Calu3 (cell line): ENCODE data around the gene SMG7. TPM values are rescaled to one million over a fixed set of nuclear protein-coding genes. Genes with fewer than 3 reads are reported as not detected.

Source experiments
- BruUV-seq: library from RNA; stranded (reverse); fragments of 400-500 nt; replicated peaks from 2 replicates; lab custom pipeline; 2021; lab: Mats Ljungman, UMichigan
- CTCF ChIA-PET: fragments of 300-600 bp; sonication (Branson Sonifier 250); formaldehyde crosslinking; loops from one replicate; lab custom pipeline; 2022; ENCODE audit warnings: antibody characterized with exemption; lab: Charles Lee
- DNase-seq: peaks from one replicate; pipeline ENCODE4 v3.0.0; 2022
- H3K27ac Mint-ChIP-seq: one replicate; pipeline ENCODE4 v1.8.0; 2022; ENCODE audit warnings: mixed read lengths; ENCODE audit not compliant: unreplicated experiment
- H3K27me3 Mint-ChIP-seq: one replicate; pipeline ENCODE4 v1.8.0; 2022; ENCODE audit warnings: mixed read lengths; ENCODE audit not compliant: unreplicated experiment
- H3K36me3 Mint-ChIP-seq: one replicate; pipeline ENCODE4 v1.8.0; 2022; ENCODE audit warnings: mild to moderate bottlenecking, moderate library complexity, mixed read lengths; ENCODE audit not compliant: insufficient read depth, unreplicated experiment
- H3K4me1 Mint-ChIP-seq: one replicate; pipeline ENCODE4 v1.8.0; 2022; ENCODE audit warnings: mild to moderate bottlenecking, low read depth, mixed read lengths; ENCODE audit not compliant: unreplicated experiment
- H3K4me3 Mint-ChIP-seq: one replicate; pipeline ENCODE4 v1.8.0; 2022; ENCODE audit warnings: mild to moderate bottlenecking, low read depth, moderate library complexity, mixed read lengths; ENCODE audit not compliant: unreplicated experiment
- H3K9me3 Mint-ChIP-seq: one replicate; pipeline ENCODE4 v1.8.0; 2022; ENCODE audit warnings: low read depth, mixed read lengths; ENCODE audit not compliant: unreplicated experiment
- intact Hi-C: fragments of 100-400 bp; cut with micrococcal nuclease; formaldehyde crosslinking; loops from one replicate; pipeline ENCODE4 v1.10.0; 2022; ENCODE audit not compliant: unreplicated experiment
- total RNA-seq: library from RNA; stranded (reverse); gene quantifications from 2 replicates; pipeline ENCODE4 v1.2.3, GENCODE V29; 2022
- TF ChIP-seq, protein P1 (sequence below): fragments of 200-600 bp; IDR thresholded peaks from one replicate; pipeline ENCODE4 v1.8.0; 2022; ENCODE audit warnings: antibody characterized with exemption; ENCODE audit not compliant: unreplicated experiment

SMG7 gene
- total RNA-seq, 1 experiment from 2014 or later: 96.3 TPM

DNA sequence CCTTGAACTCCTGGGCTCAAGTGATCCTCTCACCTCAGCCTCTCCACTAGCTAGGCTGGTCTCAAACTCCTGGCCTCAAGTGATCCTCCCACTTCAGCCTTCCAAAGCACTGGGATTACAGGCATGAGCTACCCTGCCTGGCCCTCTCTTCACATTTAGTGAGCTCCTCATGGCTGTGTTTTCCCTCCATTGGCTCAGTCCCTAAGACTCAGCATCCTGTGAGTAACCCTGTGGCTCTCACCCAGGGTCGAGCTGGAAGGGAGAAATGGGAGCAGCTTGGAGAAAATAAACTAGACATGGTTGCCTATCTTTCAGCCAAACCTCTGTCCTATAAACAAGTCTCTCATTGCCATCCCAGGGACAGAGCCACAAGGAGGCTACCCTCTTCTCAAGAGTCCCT lies 100.4 kb downstream of the SMG7 start:
- CTCF ChIA-PET: no interaction called here

DNA sequence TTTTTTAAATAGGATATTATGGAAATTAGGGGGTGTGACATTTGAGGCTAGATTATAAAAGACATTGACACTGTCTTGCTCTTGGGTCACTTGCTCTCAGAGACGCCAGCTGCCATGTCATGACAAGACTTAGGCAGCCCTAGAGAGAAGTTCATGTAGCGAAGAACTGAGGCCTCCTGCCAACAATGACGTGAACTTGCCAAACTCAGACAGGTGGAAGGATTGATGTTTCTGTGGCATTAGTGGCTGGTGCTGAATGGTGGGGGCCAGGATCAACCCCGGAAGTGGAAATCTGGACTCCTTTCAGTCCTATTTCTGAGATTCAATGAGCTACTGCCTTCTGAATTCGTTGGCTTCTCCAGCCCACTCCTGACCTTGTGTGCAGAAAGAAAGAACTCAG lies 103.3 kb downstream of the SMG7 start:
- Mint-ChIP-seq H3K36me3 (no peaks in the 10 kb centered on the region), H3K4me1 (no peaks in the 10 kb centered on the region), H3K4me3 (no peak overlapping the region), H3K27me3 (no peaks in the 10 kb centered on the region), H3K27ac (no peak overlapping the region), H3K9me3 (no peaks in the 10 kb centered on the region)
- TF ChIP-seq, protein P1, sequence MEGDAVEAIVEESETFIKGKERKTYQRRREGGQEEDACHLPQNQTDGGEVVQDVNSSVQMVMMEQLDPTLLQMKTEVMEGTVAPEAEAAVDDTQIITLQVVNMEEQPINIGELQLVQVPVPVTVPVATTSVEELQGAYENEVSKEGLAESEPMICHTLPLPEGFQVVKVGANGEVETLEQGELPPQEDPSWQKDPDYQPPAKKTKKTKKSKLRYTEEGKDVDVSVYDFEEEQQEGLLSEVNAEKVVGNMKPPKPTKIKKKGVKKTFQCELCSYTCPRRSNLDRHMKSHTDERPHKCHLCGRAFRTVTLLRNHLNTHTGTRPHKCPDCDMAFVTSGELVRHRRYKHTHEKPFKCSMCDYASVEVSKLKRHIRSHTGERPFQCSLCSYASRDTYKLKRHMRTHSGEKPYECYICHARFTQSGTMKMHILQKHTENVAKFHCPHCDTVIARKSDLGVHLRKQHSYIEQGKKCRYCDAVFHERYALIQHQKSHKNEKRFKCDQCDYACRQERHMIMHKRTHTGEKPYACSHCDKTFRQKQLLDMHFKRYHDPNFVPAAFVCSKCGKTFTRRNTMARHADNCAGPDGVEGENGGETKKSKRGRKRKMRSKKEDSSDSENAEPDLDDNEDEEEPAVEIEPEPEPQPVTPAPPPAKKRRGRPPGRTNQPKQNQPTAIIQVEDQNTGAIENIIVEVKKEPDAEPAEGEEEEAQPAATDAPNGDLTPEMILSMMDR: no peak
- CTCF ChIA-PET: no interaction called here
- no peak for DNase-seq
- intact Hi-C loops: no loop called here
- BruUV-seq: no TSS peak

More for the DNA sequence above, 100.4 kb downstream of the SMG7 start:
- no peak overlapping the region for H3K4me3 Mint-ChIP-seq
- no peak for DNase-seq
- no TSS peak for BruUV-seq
- H3K27me3 Mint-ChIP-seq: no peaks in the 10 kb centered on the region
- H3K9me3 Mint-ChIP-seq: no peaks in the 10 kb centered on the region
- TF ChIP-seq, protein P1: no peak
- no peak overlapping the region for H3K27ac Mint-ChIP-seq
- peaks cover 16% of the 10 kb centered on the region for H3K4me1 Mint-ChIP-seq
- H3K36me3 Mint-ChIP-seq: peaks cover 6% of the 10 kb centered on the region
- intact Hi-C loops: no loop called here

- CTCF ChIA-PET: interaction anchor here (1.4 kb wide), 1 partner anchor 17 kb away, joined by 3 read pairs; no protein-coding TSS in a partner anchor
- no peaks in the 10 kb centered on the region for H3K36me3 Mint-ChIP-seq
- H3K27me3 Mint-ChIP-seq: no peaks in the 10 kb centered on the region
- BruUV-seq: no TSS peak
- H3K4me1 Mint-ChIP-seq: no peaks in the 10 kb centered on the region
- no peak for DNase-seq
- intact Hi-C loops: no loop called here
- TF ChIP-seq, protein P1: no peak
- no peaks in the 10 kb centered on the region for H3K9me3 Mint-ChIP-seq
- no peak overlapping the region for H3K4me3 Mint-ChIP-seq
- H3K27ac Mint-ChIP-seq: no peak overlapping the region
Observed at GRCh38 chr1:183576537-183576936, 104.2 kb downstream of the SMG7 start.

GRCh38 chr1:183577897-183578465 lies 105.7 kb downstream of the SMG7 start:
- TF ChIP-seq, protein P1: no peak

More at GRCh38 chr1:183577897-183578465, 105.7 kb downstream of the SMG7 start:
- no peak overlapping the region for H3K27ac Mint-ChIP-seq
- no peaks in the 10 kb centered on the region for H3K9me3 Mint-ChIP-seq
- no TSS peak for BruUV-seq
- CTCF ChIA-PET: interaction anchor here (1.1 to 1.4 kb wide), 2 partner anchors 12 to 18 kb away, joined by 3 read pairs; partner anchors contain the start of gene NCF2
- no peaks in the 10 kb centered on the region for H3K27me3 Mint-ChIP-seq
- DNase-seq: no peak
- intact Hi-C loops: no loop called here
- H3K4me3 Mint-ChIP-seq: no peak overlapping the region
- no peaks in the 10 kb centered on the region for H3K4me1 Mint-ChIP-seq
- H3K36me3 Mint-ChIP-seq: no peaks in the 10 kb centered on the region
